ENCODE measurements around the gene CRY2. TPM values are rescaled to one million over a fixed set of nuclear protein-coding genes. Genes with fewer than 3 reads are reported as not detected.
A peak's percentile ranks its signal among the peaks of the same experiment; 100 is the strongest.

CRY2 gene
- total RNA-seq, 6 donors from 2014 or later, result 51.1 to 103 (median 63.2) TPM

DNA sequence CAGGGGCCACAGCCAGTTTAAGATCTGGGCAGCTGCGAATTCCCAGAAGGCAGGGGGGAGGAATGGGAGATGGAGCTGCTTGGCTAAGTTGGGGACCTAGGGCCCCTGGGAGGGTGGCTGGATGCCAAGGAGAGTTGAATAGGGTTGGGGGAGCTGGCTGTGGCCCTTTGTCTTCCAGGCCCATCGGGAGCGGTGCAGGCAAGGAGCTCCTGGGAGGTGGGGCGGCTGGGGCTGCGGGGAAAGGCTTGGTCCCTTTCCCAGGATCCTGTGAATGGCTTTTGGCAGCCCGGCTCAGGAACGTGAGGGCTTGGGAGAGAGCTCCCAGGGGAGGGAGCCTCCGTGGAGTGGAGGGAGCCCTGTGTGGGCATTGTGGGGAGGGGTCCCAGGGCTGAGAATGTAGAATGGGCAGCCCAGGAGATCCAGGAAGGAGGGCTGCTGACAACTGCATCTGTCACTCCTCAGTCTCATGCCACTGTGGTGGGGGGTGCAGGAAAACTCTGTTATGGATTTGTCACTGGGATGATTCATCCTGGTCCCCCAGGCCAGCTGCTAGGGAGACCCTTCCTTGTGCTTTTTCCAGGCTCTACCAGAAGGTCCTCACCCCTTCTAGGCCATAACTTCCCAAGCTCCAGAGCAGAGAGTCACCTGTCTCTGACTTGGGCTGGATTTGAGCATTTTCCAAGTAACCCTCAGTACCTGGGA is 53.8 kb downstream of the CRY2 start:
- no peak overlapping the region for H3K27ac ChIP-seq
- peak overlapping the region in 3 of 4 donors; percentile 46 to 67 (median 61) for H3K4me3 ChIP-seq
- peaks cover 0 to 2% (median 0%) of the 10 kb centered on the region in 4 donors for H3K27me3 ChIP-seq
- ATAC-seq (ENCODE audit: low FRiP score in 2 of 2) (no peak), DNase-seq (no peak)
- TF ChIP-seq EP300 (IDR thresholded peaks at IDR 0.05), result no peak
- TF ChIP-seq, protein P1, sequence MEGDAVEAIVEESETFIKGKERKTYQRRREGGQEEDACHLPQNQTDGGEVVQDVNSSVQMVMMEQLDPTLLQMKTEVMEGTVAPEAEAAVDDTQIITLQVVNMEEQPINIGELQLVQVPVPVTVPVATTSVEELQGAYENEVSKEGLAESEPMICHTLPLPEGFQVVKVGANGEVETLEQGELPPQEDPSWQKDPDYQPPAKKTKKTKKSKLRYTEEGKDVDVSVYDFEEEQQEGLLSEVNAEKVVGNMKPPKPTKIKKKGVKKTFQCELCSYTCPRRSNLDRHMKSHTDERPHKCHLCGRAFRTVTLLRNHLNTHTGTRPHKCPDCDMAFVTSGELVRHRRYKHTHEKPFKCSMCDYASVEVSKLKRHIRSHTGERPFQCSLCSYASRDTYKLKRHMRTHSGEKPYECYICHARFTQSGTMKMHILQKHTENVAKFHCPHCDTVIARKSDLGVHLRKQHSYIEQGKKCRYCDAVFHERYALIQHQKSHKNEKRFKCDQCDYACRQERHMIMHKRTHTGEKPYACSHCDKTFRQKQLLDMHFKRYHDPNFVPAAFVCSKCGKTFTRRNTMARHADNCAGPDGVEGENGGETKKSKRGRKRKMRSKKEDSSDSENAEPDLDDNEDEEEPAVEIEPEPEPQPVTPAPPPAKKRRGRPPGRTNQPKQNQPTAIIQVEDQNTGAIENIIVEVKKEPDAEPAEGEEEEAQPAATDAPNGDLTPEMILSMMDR (IDR thresholded peaks at IDR 0.05), result no peak
- no peak for TF ChIP-seq POLR2AphosphoS5 (IDR thresholded peaks at IDR 0.05)
- no peak for TF ChIP-seq POLR2A (IDR thresholded peaks at IDR 0.05)
- no peaks in the 10 kb centered on the region for H3K9me3 ChIP-seq
- 42 to 47% methylated on average over 8 of the region's 8 CpGs for WGBS, 2 donors
- peaks cover 18 to 31% (median 20%) of the 10 kb centered on the region in 4 donors for H3K4me1 ChIP-seq
- peaks cover 0 to 11% (median 3%) of the 10 kb centered on the region in 4 donors for H3K36me3 ChIP-seq

DNA sequence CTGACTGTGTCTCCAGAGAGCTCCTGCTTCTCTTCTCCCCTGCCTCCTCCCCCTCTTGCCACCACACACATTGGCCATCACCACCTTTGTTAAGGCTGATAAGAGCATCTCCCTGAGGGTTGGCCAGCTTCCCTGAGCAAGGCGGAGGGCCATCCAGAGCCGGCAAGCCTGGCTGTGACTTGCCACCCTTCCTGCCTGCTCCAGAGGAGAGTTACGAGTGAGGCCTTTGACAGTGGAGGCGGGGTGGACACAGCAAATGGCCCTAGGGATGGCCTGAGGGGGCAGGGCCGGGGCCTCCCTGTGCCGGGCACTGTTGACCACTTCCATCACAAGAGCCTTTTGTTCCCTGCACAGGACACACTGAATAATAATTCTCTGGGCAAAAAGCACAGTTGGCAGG is 54.4 kb downstream of the CRY2 start:
- Histone ChIP-seq H3K27me3 (peaks cover 0 to 2% (median 0%) of the 10 kb centered on the region in 4 donors), H3K4me3 (no peak overlapping the region), H3K36me3 (peaks cover 0 to 11% (median 3%) of the 10 kb centered on the region in 4 donors), H3K4me1 (peaks cover 18 to 31% (median 20%) of the 10 kb centered on the region in 4 donors), H3K27ac (no peak overlapping the region), H3K9me3 (no peaks in the 10 kb centered on the region)
- no peak for ATAC-seq (ENCODE audit: low FRiP score in 2 of 2)
- TF ChIP-seq POLR2AphosphoS5 (IDR thresholded peaks at IDR 0.05), result no peak
- no peak for TF ChIP-seq EP300 (IDR thresholded peaks at IDR 0.05)
- TF ChIP-seq, protein P1 (IDR thresholded peaks at IDR 0.05), result no peak
- TF ChIP-seq POLR2A (IDR thresholded peaks at IDR 0.05), result no peak
- peak in 1 of 2 donors; percentile 76 for DNase-seq
- 83 to 84% methylated on average over 6 of the region's 6 CpGs for WGBS, 2 donors

DNA sequence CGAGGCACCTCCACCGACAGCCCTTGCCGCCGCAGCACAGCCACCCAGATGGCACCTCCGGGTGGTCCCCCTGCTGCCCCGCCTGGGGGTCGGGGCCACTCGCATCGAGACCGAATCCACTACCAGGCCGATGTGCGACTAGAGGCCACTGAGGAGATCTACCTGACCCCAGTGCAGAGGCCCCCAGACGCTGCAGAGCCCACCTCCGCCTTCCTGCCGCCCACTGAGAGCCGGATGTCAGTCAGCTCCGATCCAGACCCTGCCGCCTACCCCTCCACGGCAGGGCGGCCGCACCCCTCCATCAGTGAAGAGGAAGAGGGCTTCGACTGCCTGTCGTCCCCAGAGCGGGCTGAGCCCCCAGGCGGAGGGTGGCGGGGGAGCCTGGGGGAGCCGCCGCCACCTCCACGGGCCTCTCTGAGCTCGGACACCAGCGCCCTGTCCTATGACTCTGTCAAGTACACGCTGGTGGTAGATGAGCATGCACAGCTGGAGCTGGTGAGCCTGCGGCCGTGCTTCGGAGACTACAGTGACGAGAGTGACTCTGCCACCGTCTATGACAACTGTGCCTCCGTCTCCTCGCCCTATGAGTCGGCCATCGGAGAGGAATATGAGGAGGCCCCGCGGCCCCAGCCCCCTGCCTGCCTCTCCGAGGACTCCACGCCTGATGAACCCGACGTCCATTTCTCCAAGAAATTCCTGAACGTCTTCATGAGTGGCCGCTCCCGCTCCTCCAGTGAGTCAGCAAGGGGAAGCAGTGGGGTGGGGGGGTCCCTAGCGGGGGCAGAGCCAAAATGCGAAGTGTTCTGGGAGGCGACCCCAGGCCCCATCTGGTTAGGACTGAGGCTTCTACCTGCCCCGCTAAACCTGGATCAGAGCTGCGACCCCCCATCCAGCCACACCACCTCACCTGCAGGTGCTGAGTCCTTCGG is 55.4 kb downstream of the CRY2 start:
- WGBS, 2 donors, result 90 to 94% methylated on average over 15 to 34 of the region's 56 CpGs
- TF ChIP-seq POLR2A (IDR thresholded peaks at IDR 0.05) (no peak), POLR2AphosphoS5 (IDR thresholded peaks at IDR 0.05) (no peak), EP300 (IDR thresholded peaks at IDR 0.05) (no peak)
- TF ChIP-seq, protein P1 (IDR thresholded peaks at IDR 0.05), result no peak
- peaks cover 18 to 31% (median 20%) of the 10 kb centered on the region in 4 donors for H3K4me1 ChIP-seq
- H3K4me3 ChIP-seq, result no peak overlapping the region
- no peak for ATAC-seq (ENCODE audit: low FRiP score in 2 of 2)
- peaks cover 0 to 2% (median 0%) of the 10 kb centered on the region in 4 donors for H3K27me3 ChIP-seq
- DNase-seq, result peak in 1 of 2 donors; percentile 80
- H3K36me3 ChIP-seq, result peaks cover 0 to 11% (median 3%) of the 10 kb centered on the region in 4 donors
- H3K9me3 ChIP-seq, result no peaks in the 10 kb centered on the region
- no peak overlapping the region for H3K27ac ChIP-seq

GRCh38 chr11:45904309-45904915 is 57.1 kb downstream of the CRY2 start:
- Histone ChIP-seq H3K4me1 (peaks cover 11 to 21% (median 14%) of the 10 kb centered on the region in 4 donors), H3K4me3 (no peak overlapping the region), H3K27me3 (no peaks in the 10 kb centered on the region), H3K36me3 (peaks cover 0 to 18% (median 7%) of the 10 kb centered on the region in 4 donors), H3K9me3 (no peaks in the 10 kb centered on the region), H3K27ac (no peak overlapping the region)
- no peak for TF ChIP-seq POLR2AphosphoS5 (IDR thresholded peaks at IDR 0.05)
- TF ChIP-seq EP300 (IDR thresholded peaks at IDR 0.05), result no peak
- TF ChIP-seq POLR2A (IDR thresholded peaks at IDR 0.05), result no peak
- TF ChIP-seq, protein P1 (IDR thresholded peaks at IDR 0.05), result no peak
- DNase-seq, result no peak
- 83 to 90% methylated on average over 13 to 15 of the region's 15 CpGs for whole genome bisulfite sequencing, 2 donors
- no peak for ATAC-seq (ENCODE audit: low FRiP score in 2 of 2)
